ENCODE results near the gene SPTB. TPM values are rescaled to one million over a fixed set of nuclear protein-coding genes. Genes with fewer than 3 reads are reported as not detected.

SPTB gene
- total and polyA plus RNA-seq, 10 of the 15 experiments (the other 5 are each of a cell fraction or from before 2014, with no cell fraction given): under 0.01 to 0.04 (median 0.02) TPM; not detected in 4

- Histone ChIP-seq H3K36me3 (ENCODE audit: control insufficient read depth in 2 of 2, insufficient read depth in 2 of 2, low read length in 1 of 2) (no peaks in the 10 kb centered on the region), H2AFZ (ENCODE audit: control insufficient read depth, low read depth, low read length) (no peak overlapping the region), H3K9me3 (replicated peaks; ENCODE audit: control insufficient read depth, insufficient read depth, low read length) (no peaks in the 10 kb centered on the region; the same call in 2 of the 3 replicates), H3K27me3 (replicated peaks in 1 of 2; ENCODE audit: control insufficient read depth in 2 of 2, insufficient read depth in 2 of 2, low read length in 1 of 2) (no peaks in the 10 kb centered on the region; a peak in 1 of 4 replicates), H3K79me2 (ENCODE audit: control insufficient read depth, insufficient read depth, low read length) (no peaks in the 10 kb centered on the region), H3K4me3 (no peak overlapping the region), H3K27ac (ENCODE audit: control insufficient read depth, insufficient read depth) (no peak overlapping the region), H3K4me1 (ENCODE audit: control insufficient read depth, insufficient read depth, low read length) (no peaks in the 10 kb centered on the region), H3K4me2 (ENCODE audit: control insufficient read depth, insufficient read depth) (no peak overlapping the region), H3K9ac (ENCODE audit: control insufficient read depth, insufficient read depth, low read length) (no peak overlapping the region), H4K20me1 (ENCODE audit: control insufficient read depth, insufficient read depth) (no peaks in the 10 kb centered on the region)
- ATAC-seq: no peak
- DNase-seq (ENCODE audit: low read depth, low spot score): no peak
- FAIRE-seq: no peak
- ChIA-PET SMC1A (ENCODE audit: uncharacterized antibody, unreplicated experiment) (no interaction called here), POLR2A (no interaction called here), RAD21 (ENCODE audit: unreplicated experiment) (interaction anchor here (0.6 to 2.5 kb wide), 2 partner anchors 9 to 117 kb away, joined by 3 to 13 read pairs; no protein-coding TSS in a partner anchor), CTCF (no interaction called here)
- WGBS (ENCODE audit: insufficient coverage, insufficient replicate concordance, low lambda C conversion rate, missing lambda C conversion rate): 74% methylated on average over 16 of the region's 16 CpGs
- no TSS peak for BruUV-seq (replicated peaks)
- intact Hi-C loops (cut with micrococcal nuclease; ENCODE audit: unreplicated experiment): no loop called here
- in situ Hi-C loops (cut with MboI): no loop called here
- TF ChIP-seq POLR2AphosphoS5 (IDR thresholded peaks at IDR 0.05; ENCODE audit: low read length) (no peak), HDAC2 (IDR thresholded peaks at IDR 0.05) (no peak)
Observed at GRCh38 chr14:64774272-64774671, 105.4 kb downstream of the SPTB start.

DNA sequence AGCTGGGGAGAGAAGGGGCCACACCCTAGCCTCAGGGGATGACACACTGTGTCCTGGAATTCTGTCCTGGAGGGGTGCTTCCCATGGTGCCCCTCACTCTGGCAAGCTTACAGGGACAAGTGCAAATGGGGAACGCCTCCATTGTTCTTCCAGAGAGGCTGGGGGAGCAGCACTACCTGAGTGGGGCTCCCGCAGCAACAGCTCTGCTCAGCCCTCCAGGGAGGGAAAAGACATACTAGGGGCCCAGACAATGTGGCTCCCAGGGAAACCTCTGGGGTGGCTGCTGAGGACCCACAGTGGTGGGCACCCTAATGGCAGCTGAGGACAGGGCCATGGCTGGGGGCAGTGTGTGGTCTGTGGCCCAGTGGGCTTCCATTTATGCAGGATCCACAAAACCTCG lies 106.1 kb downstream of the SPTB start:
- no peak overlapping the region for H3K9ac ChIP-seq (ENCODE audit: control insufficient read depth, insufficient read depth, low read length)
- H4K20me1 ChIP-seq (ENCODE audit: control insufficient read depth, insufficient read depth): no peaks in the 10 kb centered on the region
- in situ Hi-C loops (cut with MboI): no loop called here
- no peak overlapping the region for H3K4me2 ChIP-seq (ENCODE audit: control insufficient read depth, insufficient read depth)
- no peak overlapping the region for H3K4me3 ChIP-seq
- no peaks in the 10 kb centered on the region for H3K36me3 ChIP-seq (ENCODE audit: control insufficient read depth in 2 of 2, insufficient read depth in 2 of 2, low read length in 1 of 2)
- ChIA-PET POLR2A (no interaction called here), CTCF (interaction anchor here (0.9 kb wide), 1 partner anchor 136 kb away, joined by 4 read pairs; no protein-coding TSS in a partner anchor), SMC1A (ENCODE audit: uncharacterized antibody, unreplicated experiment) (no interaction called here), RAD21 (ENCODE audit: unreplicated experiment) (interaction anchor here (1.5 to 2.5 kb wide), 2 partner anchors 12 to 117 kb away, joined by 3 to 13 read pairs; no protein-coding TSS in a partner anchor)
- no peaks in the 10 kb centered on the region; a peak in 1 of 4 replicates for H3K27me3 ChIP-seq (replicated peaks in 1 of 2; ENCODE audit: control insufficient read depth in 2 of 2, insufficient read depth in 2 of 2, low read length in 1 of 2)
- H2AFZ ChIP-seq (ENCODE audit: control insufficient read depth, low read depth, low read length): no peak overlapping the region
- DNase-seq (ENCODE audit: low read depth, low spot score) (no peak), ATAC-seq (no peak), FAIRE-seq (no peak)
- no peak overlapping the region for H3K27ac ChIP-seq (ENCODE audit: control insufficient read depth, insufficient read depth)
- TF ChIP-seq PAX8 (IDR thresholded peaks at IDR 0.05) (no peak), ZNF384 (IDR thresholded peaks at IDR 0.05; ENCODE audit: borderline replicate concordance, low read depth, low read length) (no peak), NFXL1 (IDR thresholded peaks at IDR 0.05; ENCODE audit: borderline replicate concordance) (no peak), HDAC6 (IDR thresholded peaks at IDR 0.05; ENCODE audit: unreplicated experiment) (no peak), SMARCA5 (IDR thresholded peaks at IDR 0.05) (no peak)
- H3K4me1 ChIP-seq (ENCODE audit: control insufficient read depth, insufficient read depth, low read length): no peaks in the 10 kb centered on the region
- no TSS peak for BruUV-seq (replicated peaks)
- H3K9me3 ChIP-seq (replicated peaks; ENCODE audit: control insufficient read depth, insufficient read depth, low read length): no peaks in the 10 kb centered on the region; the same call in 2 of the 3 replicates
- no peaks in the 10 kb centered on the region for H3K79me2 ChIP-seq (ENCODE audit: control insufficient read depth, insufficient read depth, low read length)
- intact Hi-C loops (cut with micrococcal nuclease; ENCODE audit: unreplicated experiment): no loop called here
- 55% methylated on average over 3 of the region's 3 CpGs for WGBS (ENCODE audit: insufficient coverage, insufficient replicate concordance, low lambda C conversion rate, missing lambda C conversion rate)
